Large intestine (tissue), 12 donors: ENCODE results near the gene RINT1. TPM values are rescaled to one million over a fixed set of nuclear protein-coding genes. Genes with fewer than 3 reads are reported as not detected.

ENCODE experiments used
- DNase-seq, 2 donors: peaks; one replicate each; pipeline versions ENCODE4 v3.0.0 to v3.0.0-alpha.2; 2013
- H3K27ac ChIP-seq: one replicate; pipeline ENCODE4 v1.5.1; 2013; ENCODE audit warnings: low read length
- H3K27me3 ChIP-seq: 2 replicates; pipeline ENCODE4 v1.6.1; 2013; ENCODE audit warnings: low read length; ENCODE audit not compliant: control insufficient read depth, insufficient read depth
- H3K36me3 ChIP-seq: 2 replicates; pipeline ENCODE4 v1.6.1; 2013; ENCODE audit warnings: low read length; ENCODE audit not compliant: control insufficient read depth, insufficient read depth
- H3K4me1 ChIP-seq: one replicate; pipeline ENCODE4 v1.6.1; 2013; ENCODE audit warnings: low read length; ENCODE audit not compliant: control insufficient read depth, insufficient read depth
- H3K4me3 ChIP-seq: one replicate; pipeline ENCODE4 v1.5.1; 2013; ENCODE audit warnings: low read length
- H3K9me3 ChIP-seq: one replicate; pipeline ENCODE4 v1.6.1; 2013; ENCODE audit warnings: mild to moderate bottlenecking, low read depth, low read length, moderate library complexity; ENCODE audit not compliant: control insufficient read depth
- WGBS: methylation state at CpG from one replicate; pipeline ENCODE4 v1.1.5; 2013; ENCODE audit warnings: low lambda C conversion rate; ENCODE audit not compliant: insufficient coverage; 5-methylcytosine and 5-hydroxymethylcytosine counted together
- long read RNA-seq, 11 donors: transcript quantifications; one replicate each; lab custom pipeline, GENCODE V29; 2026
- polyA plus RNA-seq: library from polyadenylated mRNA; unstranded; fragments of 120-200 nt; gene quantifications from one replicate; pipeline ENCODE4 v1.2.1, GENCODE V29; 2013

The RINT1 gene
- polyA plus RNA-seq: 21.0 TPM
- long read RNA-seq, donor 1, partial matches to known transcripts: 0 of 1 reads
- long read RNA-seq, donor 1, other reads (novel, unspliced or antisense): 0 of 1 reads
- long read RNA-seq, donor 2, partial matches to known transcripts: 0 of 3 reads
- long read RNA-seq, donor 2, other reads (novel, unspliced or antisense): 0 of 3 reads
- long read RNA-seq, donor 3, transcript RINT1-201 (15 exons, 2,976 nt): major isoform, 5 of 5 reads
- long read RNA-seq, donor 3, partial matches to known transcripts: 0 of 5 reads
- long read RNA-seq, donor 3, other reads (novel, unspliced or antisense): 0 of 5 reads
- long read RNA-seq, donor 4: 0 reads
- long read RNA-seq, donor 5, partial matches to known transcripts: 0 of 2 reads
- long read RNA-seq, donor 5, other reads (novel, unspliced or antisense): 0 of 2 reads
- long read RNA-seq, donor 6, partial matches to known transcripts: 0 of 1 reads
- long read RNA-seq, donor 6, other reads (novel, unspliced or antisense): 0 of 1 reads
- long read RNA-seq, donor 7, partial matches to known transcripts: 0 of 3 reads
- long read RNA-seq, donor 7, other reads (novel, unspliced or antisense): 0 of 3 reads
- long read RNA-seq, donor 8, partial matches to known transcripts: 8 of 11 reads
- long read RNA-seq, donor 8, other reads (novel, unspliced or antisense): 0 of 11 reads
- long read RNA-seq, donor 9, partial matches to known transcripts: 0 of 1 reads
- long read RNA-seq, donor 9, other reads (novel, unspliced or antisense): 0 of 1 reads
- long read RNA-seq, donor 10, partial matches to known transcripts: 0 of 1 reads
- long read RNA-seq, donor 10, other reads (novel, unspliced or antisense): 0 of 1 reads
- long read RNA-seq, donor 11, partial matches to known transcripts: 0 of 3 reads
- long read RNA-seq, donor 11, other reads (novel, unspliced or antisense): 0 of 3 reads

DNA sequence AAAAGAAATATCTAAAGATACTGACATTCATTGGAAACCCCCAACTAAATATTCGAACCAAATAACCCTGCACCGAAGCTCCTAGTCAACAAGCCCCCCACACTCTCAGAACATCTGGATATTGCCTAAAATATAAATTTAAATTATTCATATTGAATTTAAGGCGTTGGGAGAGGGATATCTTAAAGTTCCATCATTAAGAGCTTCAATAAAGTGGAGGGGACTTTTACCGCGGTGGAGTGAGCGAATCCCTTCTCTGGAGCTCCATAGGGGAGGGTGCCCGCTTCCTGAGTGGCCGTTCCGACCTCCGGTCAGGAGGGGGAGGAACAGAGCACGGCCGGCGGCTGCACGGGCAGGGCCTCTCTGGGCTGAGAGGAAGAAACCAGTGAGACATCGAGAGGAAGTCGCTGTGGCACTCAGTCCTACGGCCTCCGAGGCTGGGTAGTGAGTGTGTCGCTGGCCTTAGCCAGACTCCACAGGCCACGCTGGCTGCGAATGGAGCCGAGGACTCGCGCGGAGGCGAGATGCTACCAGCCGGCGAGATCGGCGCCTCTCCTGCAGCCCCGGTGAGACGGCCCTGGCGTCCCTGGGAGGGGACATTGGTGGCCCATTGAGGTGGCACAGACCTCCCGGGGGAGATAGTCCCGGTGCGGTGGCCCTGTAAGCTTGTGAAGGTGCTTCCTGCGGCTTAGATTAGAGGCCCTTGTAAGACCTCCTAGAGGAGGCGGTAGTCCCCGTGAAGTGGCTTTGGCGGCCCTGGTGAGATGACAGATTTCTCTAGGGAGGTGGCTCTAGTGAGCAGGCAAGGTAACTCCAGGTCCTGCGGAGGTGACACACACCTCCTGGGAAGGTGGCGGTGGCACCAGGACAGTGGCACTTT is at the start of gene RINT1:
TSS of gene RINT1 (plus strand) at position 410 of the 880 bp plus-strand sequence. CDS start at position 525, 115 bp downstream.
- WGBS: 60% methylated on average over 1 of the region's 42 CpGs
- H3K36me3 ChIP-seq: peaks cover 7% of the 10 kb centered on the region
- H3K4me3 ChIP-seq: peak within 1 kb of the TSS; percentile 86
- no peaks in the 10 kb centered on the region for H3K27me3 ChIP-seq
- peaks cover 6% of the 10 kb centered on the region for H3K4me1 ChIP-seq
- peak; percentile 92 to 93 for DNase-seq
- peak within 1 kb of the TSS; percentile 72 for H3K27ac ChIP-seq
- no peaks in the 10 kb centered on the region for H3K9me3 ChIP-seq

DNA sequence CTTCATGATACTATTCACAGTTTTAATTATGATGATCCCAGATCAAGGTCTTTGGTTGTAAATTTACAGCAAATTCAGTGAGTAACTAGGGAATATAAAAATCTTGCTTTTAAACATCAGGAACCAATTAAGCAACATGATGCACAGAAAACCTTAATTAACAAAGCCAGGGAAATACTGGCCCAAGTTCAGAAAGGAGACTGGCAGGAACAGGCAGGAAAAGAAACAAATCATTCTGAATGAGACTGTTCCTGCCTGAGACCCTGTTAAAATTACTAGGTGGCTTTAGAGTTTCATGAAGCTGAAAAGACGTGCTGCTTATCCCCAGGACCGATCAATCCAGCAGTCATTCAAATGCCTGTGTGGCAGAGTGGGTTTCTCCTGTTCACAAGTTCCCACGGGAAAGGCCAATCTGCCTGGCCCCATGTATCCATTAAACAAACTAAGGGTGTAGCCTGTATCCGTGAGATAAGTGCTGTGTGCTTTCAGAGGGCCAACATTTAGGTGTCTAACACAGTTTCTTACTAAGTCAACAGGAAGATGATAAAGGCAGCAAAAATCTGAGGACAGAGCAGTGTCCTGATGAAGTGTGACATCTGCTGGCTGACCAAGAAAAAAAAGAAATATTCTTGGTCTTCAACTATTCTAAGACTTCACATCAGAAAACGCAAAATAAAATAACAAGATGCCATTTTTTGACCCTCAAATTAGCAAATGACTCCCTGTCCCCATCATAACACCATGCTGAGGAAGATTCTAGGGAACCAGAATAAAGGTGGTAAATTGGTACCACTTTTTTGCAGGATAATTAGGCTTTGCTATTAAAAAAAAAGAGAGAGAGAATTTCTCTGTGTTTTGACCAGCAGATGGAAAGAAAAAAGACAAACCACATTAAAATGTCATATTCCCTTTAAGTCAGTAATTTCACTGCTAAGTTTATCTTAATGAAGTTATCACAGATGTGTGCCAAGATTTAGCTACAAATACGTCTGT is 44.1 kb upstream of the RINT1 start:
- Histone ChIP-seq H3K4me1 (no peaks in the 10 kb centered on the region), H3K27ac (no peak overlapping the region), H3K4me3 (no peak overlapping the region), H3K36me3 (peaks cover 4% of the 10 kb centered on the region), H3K27me3 (no peaks in the 10 kb centered on the region), H3K9me3 (no peaks in the 10 kb centered on the region)
- peak; percentile 20 to 36 for DNase-seq
- 50% methylated on average over 1 of the region's 6 CpGs for WGBS

DNA sequence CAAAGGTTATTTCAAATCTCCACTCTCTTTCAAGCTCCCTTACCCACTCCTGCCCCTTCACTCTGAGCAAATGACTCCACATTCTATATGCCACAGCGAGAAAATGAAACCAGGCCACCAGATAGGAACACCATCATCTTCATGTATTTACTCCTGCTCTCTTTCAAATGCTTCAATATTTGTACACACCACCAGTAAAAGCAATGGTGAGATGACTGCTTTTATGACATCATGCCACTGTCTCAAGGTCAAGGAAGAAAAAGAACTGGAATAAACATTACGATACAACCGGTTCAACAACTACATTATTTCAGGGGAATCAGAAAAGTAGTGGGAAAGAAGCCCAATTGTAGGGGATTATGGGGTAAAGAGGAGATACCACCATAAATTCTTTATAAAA is 42.6 kb upstream of the RINT1 start:
- Histone ChIP-seq H3K4me3 (no peak overlapping the region), H3K27ac (no peak overlapping the region), H3K9me3 (no peaks in the 10 kb centered on the region), H3K36me3 (peaks cover 7% of the 10 kb centered on the region), H3K4me1 (no peaks in the 10 kb centered on the region), H3K27me3 (no peaks in the 10 kb centered on the region)
- WGBS: no CpG with 5 or more reads among the region's 3 CpGs
- DNase-seq: no peak

DNA sequence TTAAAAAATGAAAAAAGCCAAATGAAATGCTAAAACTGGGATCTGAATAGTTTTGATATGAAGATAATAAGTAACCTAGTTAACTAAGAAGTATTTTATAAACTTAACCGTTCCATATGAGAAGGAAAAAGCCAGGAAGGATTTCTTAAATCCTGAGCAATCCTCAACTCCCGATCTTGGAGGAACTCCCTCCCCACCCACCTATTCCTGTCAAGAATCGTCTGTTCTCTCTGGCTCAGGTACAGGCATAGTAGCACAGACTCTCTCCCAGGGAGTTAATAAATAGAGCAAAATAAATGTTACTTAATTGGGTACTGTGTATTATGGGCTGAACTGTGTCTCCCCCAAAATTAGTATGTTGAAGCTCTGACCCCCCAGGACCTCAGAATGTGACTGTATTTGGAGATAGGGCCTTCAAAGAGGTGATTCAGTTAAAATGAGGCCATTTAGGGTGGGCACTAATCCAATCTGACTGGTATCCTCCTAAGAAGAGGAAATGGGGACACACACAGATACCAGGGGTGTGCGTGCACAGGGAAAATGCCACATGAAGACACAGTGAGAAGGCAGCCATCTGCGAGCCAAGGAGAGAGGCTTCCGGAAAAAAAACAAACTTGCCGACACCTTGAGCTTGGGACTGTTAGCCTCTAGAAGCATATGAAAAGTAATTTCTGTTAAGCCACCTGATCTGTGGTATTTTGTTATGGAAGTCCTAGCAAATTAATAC is 38.6 kb upstream of the RINT1 start:
- whole genome bisulfite sequencing: no CpG with 5 or more reads among the region's 7 CpGs
- H3K4me3 ChIP-seq: no peak overlapping the region

DNA sequence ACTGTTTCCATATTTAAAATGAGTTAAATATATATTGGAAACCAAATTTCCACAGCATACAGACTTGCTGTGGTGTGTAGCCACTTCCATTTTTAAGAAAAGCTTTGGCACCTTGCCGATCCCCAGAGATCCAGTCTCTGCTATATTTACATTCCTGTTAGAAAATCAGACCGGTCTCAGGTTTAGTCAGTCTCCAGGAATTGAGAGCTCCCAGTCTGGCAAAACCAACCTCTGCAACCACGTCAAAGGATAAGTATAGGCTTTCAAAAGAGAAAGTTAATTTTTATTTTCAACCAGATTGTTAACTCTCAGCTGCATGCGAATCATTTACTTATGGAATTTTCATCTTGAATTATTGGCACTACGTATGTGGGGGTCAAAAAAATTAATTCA is 38.1 kb upstream of the RINT1 start:
- Histone ChIP-seq H3K4me3 (no peak overlapping the region), H3K36me3 (peaks cover 6% of the 10 kb centered on the region), H3K27me3 (no peaks in the 10 kb centered on the region), H3K27ac (no peak overlapping the region), H3K9me3 (no peaks in the 10 kb centered on the region), H3K4me1 (no peaks in the 10 kb centered on the region)
- no peak for DNase-seq
- WGBS: no CpG with 5 or more reads among the region's 5 CpGs

More for the DNA sequence above, 38.6 kb upstream of the RINT1 start:
- no peaks in the 10 kb centered on the region for H3K27me3 ChIP-seq
- no peak overlapping the region for H3K27ac ChIP-seq
- H3K4me1 ChIP-seq: no peaks in the 10 kb centered on the region
- no peak for DNase-seq
- no peaks in the 10 kb centered on the region for H3K9me3 ChIP-seq
- peaks cover 5% of the 10 kb centered on the region for H3K36me3 ChIP-seq

DNA sequence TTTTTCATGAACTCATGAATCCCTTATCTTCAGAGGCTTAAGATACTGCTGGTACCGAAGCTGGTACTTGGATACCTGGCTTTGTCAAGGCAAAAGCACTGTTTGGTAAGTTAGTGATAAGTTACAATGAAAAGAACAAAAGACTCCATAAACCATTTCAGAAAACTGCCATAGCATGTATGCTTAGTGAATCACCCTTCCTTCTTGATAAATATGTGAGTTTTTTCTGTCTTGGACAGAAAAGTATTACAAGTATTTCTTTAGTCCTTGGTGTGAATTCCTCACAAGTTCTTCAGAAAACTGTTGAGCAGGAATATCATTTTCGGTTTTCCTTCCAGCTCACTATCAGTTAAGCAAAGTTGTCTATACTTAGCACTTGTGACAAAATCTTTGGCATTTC is 35.5 kb upstream of the RINT1 start:
- Histone ChIP-seq H3K27me3 (no peaks in the 10 kb centered on the region), H3K4me1 (no peaks in the 10 kb centered on the region), H3K27ac (no peak overlapping the region), H3K9me3 (no peaks in the 10 kb centered on the region), H3K36me3 (peaks cover 20% of the 10 kb centered on the region), H3K4me3 (no peak overlapping the region)
- no peak for DNase-seq
- 67% methylated on average over 1 of the region's 2 CpGs for WGBS

DNA sequence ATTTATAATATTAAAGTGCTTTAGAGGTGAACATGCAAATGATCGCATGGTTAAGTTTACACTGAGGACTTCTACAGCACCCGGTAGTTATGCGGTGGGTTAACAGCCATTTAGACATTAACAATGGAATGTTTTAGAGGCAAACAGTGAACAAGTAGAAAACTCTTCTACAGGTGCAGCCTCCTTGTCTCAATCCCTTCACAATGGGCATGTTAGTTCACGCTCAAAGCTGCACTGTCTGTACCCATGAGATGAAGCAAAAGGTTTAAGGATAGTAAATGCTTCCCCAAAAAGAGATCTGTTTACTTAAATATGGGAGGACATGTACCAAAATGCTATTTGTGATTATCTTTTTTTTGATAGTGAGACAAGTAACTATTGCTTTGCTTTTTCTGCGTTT is 35.0 kb upstream of the RINT1 start:
- no peaks in the 10 kb centered on the region for H3K27me3 ChIP-seq
- H3K27ac ChIP-seq: no peak overlapping the region
- no peak for DNase-seq
- H3K4me3 ChIP-seq: no peak overlapping the region
- H3K9me3 ChIP-seq: no peaks in the 10 kb centered on the region
- 100% methylated on average over 1 of the region's 5 CpGs for WGBS
- no peaks in the 10 kb centered on the region for H3K4me1 ChIP-seq
- peaks cover 22% of the 10 kb centered on the region for H3K36me3 ChIP-seq

DNA sequence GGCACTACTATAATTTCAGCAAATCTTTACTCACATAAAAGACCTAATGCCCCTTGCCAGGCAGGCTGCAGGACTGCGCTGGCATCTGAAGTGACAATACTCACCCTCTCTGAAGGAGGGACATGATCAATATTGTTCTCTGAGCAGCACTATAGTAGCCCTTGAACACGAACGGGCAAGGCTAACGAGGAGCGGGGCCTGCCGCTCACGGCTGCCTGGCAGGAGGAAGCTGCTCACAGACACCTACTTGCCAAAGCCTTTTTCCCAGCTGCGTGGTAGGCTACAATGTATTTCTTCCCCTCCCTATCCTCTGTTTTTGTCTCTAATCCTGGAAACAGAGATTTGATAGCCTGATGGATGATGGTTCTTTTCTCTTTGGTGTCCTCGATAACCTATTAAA is 29.8 kb upstream of the RINT1 start:
- no peaks in the 10 kb centered on the region for H3K27me3 ChIP-seq
- no peaks in the 10 kb centered on the region for H3K9me3 ChIP-seq
- DNase-seq: no peak
- H3K4me1 ChIP-seq: no peaks in the 10 kb centered on the region
- H3K4me3 ChIP-seq: no peak overlapping the region
- peaks cover 30% of the 10 kb centered on the region for H3K36me3 ChIP-seq
- no peak overlapping the region for H3K27ac ChIP-seq
- WGBS: no CpG with 5 or more reads among the region's 9 CpGs

DNA sequence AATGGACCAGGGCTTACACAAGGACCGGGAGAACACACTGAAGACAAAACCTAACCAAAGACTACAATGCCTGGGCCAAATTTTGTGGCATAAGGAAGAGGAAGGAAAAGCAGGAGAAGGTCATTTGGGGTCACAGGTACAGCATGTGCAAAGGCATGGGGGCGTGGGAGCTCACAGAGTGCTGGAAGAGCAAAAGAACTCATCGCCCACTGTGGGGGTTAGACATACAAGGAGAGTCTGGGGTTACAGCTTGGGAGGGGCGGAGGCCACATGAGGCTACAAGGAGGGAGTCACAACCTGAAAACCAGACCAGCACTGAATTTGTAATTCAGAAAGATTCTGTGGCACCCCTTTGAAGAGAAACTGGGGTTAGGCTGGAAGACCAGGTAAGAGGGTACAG is 19.6 kb upstream of the RINT1 start:
- no peak for DNase-seq
- H3K36me3 ChIP-seq: peaks cover 5% of the 10 kb centered on the region
- H3K9me3 ChIP-seq: no peaks in the 10 kb centered on the region
- no peaks in the 10 kb centered on the region for H3K27me3 ChIP-seq
- no peak overlapping the region for H3K4me3 ChIP-seq
- H3K4me1 ChIP-seq: no peaks in the 10 kb centered on the region
- 100% methylated on average over 1 of the region's 4 CpGs for WGBS
- no peak overlapping the region for H3K27ac ChIP-seq
